ENCODE measurements around the gene CCDC88C. TPM values are rescaled to one million over a fixed set of nuclear protein-coding genes. Genes with fewer than 3 reads are reported as not detected.

Gene CCDC88C
- total RNA-seq, 1 donor from 2014 or later, result 48.2 TPM

DNA sequence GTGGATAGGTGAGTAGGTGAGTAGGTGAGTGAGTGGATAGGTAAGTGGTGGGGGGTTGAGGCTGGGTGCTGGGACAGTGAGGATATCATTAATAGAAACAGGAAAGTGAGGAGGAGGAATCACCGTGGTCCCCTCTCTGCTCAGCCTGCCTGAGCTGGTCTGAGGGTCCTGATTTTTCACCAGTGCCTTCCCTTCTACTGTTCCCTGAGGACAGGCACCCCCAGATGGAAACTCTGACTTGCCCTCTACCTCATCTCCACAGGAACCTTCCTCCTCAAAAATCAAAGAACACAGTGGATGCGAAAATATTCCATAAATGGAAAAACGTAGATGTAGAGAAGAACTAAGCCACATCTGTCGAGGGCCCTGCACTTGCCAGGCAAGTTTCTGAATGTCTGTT is 175.0 kb downstream of the CCDC88C start:
- Mint-ChIP-seq H3K4me3 (ENCODE audit: unreplicated experiment) (no peak overlapping the region), H3K9me3 (ENCODE audit: unreplicated experiment) (no peaks in the 10 kb centered on the region), H3K27me3 (ENCODE audit: unreplicated experiment) (peaks cover 11% of the 10 kb centered on the region), H3K27ac (ENCODE audit: unreplicated experiment) (peak overlapping the region; percentile 61), H3K36me3 (ENCODE audit: low read depth, unreplicated experiment) (peaks cover 31% of the 10 kb centered on the region), H3K4me1 (ENCODE audit: unreplicated experiment) (peaks cover 54% of the 10 kb centered on the region)
- DNase-seq (ENCODE audit: low spot score), result no peak
- TF ChIP-seq, protein P1, sequence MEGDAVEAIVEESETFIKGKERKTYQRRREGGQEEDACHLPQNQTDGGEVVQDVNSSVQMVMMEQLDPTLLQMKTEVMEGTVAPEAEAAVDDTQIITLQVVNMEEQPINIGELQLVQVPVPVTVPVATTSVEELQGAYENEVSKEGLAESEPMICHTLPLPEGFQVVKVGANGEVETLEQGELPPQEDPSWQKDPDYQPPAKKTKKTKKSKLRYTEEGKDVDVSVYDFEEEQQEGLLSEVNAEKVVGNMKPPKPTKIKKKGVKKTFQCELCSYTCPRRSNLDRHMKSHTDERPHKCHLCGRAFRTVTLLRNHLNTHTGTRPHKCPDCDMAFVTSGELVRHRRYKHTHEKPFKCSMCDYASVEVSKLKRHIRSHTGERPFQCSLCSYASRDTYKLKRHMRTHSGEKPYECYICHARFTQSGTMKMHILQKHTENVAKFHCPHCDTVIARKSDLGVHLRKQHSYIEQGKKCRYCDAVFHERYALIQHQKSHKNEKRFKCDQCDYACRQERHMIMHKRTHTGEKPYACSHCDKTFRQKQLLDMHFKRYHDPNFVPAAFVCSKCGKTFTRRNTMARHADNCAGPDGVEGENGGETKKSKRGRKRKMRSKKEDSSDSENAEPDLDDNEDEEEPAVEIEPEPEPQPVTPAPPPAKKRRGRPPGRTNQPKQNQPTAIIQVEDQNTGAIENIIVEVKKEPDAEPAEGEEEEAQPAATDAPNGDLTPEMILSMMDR (IDR thresholded peaks at IDR 0.05; ENCODE audit: unreplicated experiment), result no peak

DNA sequence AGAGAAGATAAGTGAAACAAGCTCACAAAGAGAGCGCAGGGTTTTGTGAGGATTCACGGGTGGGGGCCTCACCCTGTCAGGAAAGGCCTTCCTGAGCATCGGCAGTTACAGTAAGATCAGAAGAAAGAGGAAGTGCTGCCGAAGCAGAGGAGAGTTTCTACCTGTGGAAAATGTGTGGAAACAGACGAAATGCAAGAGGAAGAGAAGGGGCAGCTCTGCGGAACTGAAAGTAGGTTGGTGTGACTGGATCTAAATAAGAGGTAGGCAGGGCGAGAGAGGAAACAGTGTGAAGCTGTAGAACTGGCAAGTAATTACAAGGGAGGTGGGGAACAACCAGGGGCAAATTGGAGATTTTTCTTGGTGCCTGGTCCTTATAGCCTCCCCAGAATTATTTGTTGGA is 175.8 kb downstream of the CCDC88C start:
- Mint-ChIP-seq H3K9me3 (ENCODE audit: unreplicated experiment) (no peaks in the 10 kb centered on the region), H3K36me3 (ENCODE audit: low read depth, unreplicated experiment) (peaks cover 31% of the 10 kb centered on the region), H3K27ac (ENCODE audit: unreplicated experiment) (peak overlapping the region; percentile 21), H3K27me3 (ENCODE audit: unreplicated experiment) (peaks cover 11% of the 10 kb centered on the region), H3K4me3 (ENCODE audit: unreplicated experiment) (peak overlapping the region; percentile 2), H3K4me1 (ENCODE audit: unreplicated experiment) (peaks cover 54% of the 10 kb centered on the region)
- DNase-seq (ENCODE audit: low spot score), result no peak
- TF ChIP-seq, protein P1 (IDR thresholded peaks at IDR 0.05; ENCODE audit: unreplicated experiment), result no peak

DNA sequence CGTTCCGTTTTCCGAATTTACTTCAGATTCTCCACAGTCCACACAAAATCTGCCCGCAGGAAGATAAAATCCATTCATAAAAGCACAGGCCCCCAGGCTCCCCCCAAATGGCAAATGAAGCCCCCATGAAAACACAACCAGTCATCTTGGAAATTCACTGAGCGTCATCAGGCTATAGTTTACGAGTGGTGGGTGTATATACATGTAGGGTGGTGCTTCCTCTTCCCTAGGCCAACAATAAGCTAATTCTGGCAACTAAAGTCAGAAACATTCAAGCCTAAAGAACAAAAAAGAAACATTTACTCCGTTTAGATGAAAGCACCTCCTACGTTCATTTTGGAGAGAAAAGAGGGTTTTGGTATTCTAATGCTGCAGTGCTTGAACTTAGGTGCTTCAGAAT is 179.0 kb downstream of the CCDC88C start:
- H3K27ac Mint-ChIP-seq (ENCODE audit: unreplicated experiment), result no peak overlapping the region
- H3K4me3 Mint-ChIP-seq (ENCODE audit: unreplicated experiment), result peak overlapping the region; percentile 3
- no peaks in the 10 kb centered on the region for H3K9me3 Mint-ChIP-seq (ENCODE audit: unreplicated experiment)
- DNase-seq (ENCODE audit: low spot score), result no peak
- TF ChIP-seq, protein P1 (IDR thresholded peaks at IDR 0.05; ENCODE audit: unreplicated experiment), result no peak
- peaks cover 40% of the 10 kb centered on the region for H3K4me1 Mint-ChIP-seq (ENCODE audit: unreplicated experiment)
- peaks cover 40% of the 10 kb centered on the region for H3K36me3 Mint-ChIP-seq (ENCODE audit: low read depth, unreplicated experiment)
- peaks cover 10% of the 10 kb centered on the region for H3K27me3 Mint-ChIP-seq (ENCODE audit: unreplicated experiment)

DNA sequence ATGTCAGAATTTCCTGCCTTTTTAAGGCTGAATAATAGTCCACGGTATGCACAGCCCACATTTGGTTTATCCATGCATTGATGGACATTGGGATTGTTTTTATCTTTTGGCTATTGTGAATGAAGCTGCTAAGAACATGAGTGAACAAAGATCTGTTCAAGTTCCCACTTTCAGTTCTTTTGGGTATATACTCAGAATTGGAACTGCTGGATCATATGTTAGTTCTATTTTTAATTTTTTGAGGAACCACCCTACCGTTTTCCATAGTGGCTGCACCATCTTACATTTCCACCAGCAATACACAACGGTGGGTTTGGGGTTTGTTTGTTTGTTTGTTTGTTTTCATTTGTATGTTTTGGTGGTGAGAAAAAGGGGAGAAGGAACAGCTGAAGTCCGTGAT is 179.5 kb downstream of the CCDC88C start:
- Mint-ChIP-seq H3K27me3 (ENCODE audit: unreplicated experiment) (peaks cover 10% of the 10 kb centered on the region), H3K4me3 (ENCODE audit: unreplicated experiment) (no peak overlapping the region), H3K4me1 (ENCODE audit: unreplicated experiment) (peaks cover 34% of the 10 kb centered on the region), H3K36me3 (ENCODE audit: low read depth, unreplicated experiment) (peaks cover 34% of the 10 kb centered on the region), H3K9me3 (ENCODE audit: unreplicated experiment) (no peaks in the 10 kb centered on the region), H3K27ac (ENCODE audit: unreplicated experiment) (no peak overlapping the region)
- DNase-seq (ENCODE audit: low spot score), result no peak
- TF ChIP-seq, protein P1 (IDR thresholded peaks at IDR 0.05; ENCODE audit: unreplicated experiment), result no peak

DNA sequence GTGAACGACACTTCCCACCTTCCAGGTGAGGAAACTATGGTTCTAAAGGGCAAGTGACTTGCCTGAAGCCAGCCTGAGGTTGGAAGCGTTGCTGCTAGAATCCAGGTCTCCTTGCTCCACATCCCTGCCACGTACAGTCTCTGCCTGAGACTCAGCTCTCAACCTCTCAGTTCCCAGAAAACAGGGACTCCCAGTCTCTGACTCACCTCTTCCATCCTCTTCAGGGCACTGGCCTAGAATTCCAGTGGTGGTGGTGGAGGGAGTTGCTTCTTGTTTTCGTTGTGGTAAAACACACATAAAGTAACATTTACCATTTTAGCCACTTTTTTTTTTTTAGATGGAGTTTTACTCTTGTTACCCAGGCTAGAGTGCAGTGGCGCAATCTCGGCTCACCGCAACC is 180.4 kb downstream of the CCDC88C start:
- H3K4me1 Mint-ChIP-seq (ENCODE audit: unreplicated experiment), result peaks cover 25% of the 10 kb centered on the region
- peaks cover 9% of the 10 kb centered on the region for H3K27me3 Mint-ChIP-seq (ENCODE audit: unreplicated experiment)
- H3K36me3 Mint-ChIP-seq (ENCODE audit: low read depth, unreplicated experiment), result peaks cover 40% of the 10 kb centered on the region
- H3K9me3 Mint-ChIP-seq (ENCODE audit: unreplicated experiment), result peaks cover 4% of the 10 kb centered on the region
- H3K27ac Mint-ChIP-seq (ENCODE audit: unreplicated experiment), result no peak overlapping the region
- no peak overlapping the region for H3K4me3 Mint-ChIP-seq (ENCODE audit: unreplicated experiment)
- DNase-seq (ENCODE audit: low spot score), result no peak
- TF ChIP-seq, protein P1 (IDR thresholded peaks at IDR 0.05; ENCODE audit: unreplicated experiment), result no peak

Measured in endothelial cell (in vitro differentiated cells).